ENCODE data around the gene SRRM3. TPM values are rescaled to one million over a fixed set of nuclear protein-coding genes. Genes with fewer than 3 reads are reported as not detected.

The SRRM3 gene
- total RNA-seq, 4 donors from 2014 or later = 1.6 to 4.1 (median 2.8) TPM

DNA sequence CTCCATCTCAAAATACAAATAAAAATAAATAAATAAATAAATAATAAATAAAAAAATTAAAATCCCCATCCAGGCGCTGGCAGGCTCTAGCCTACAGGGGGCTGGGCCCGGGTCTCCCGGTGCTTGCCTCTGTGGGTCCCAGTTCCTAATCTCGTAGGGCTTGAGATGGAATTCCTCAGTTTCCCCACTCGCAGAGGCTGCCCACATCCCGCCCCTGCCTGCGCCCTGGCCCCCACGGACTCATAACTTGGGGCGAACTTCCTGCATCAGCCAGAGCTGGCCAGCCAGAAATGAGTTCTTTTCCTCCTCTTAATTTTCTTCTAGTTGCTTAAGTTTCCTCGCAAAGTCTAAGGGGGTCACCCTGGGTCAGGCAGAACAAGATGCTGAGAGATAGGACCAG lies 22.0 kb upstream of the SRRM3 start:
- TF ChIP-seq POLR2AphosphoS5 (IDR thresholded peaks at IDR 0.05) (no peak), CTCF (IDR thresholded peaks at IDR 0.05) (no peak), POLR2A (IDR thresholded peaks at IDR 0.05) (no peak), EP300 (IDR thresholded peaks at IDR 0.05) (no peak)
- 85 to 96% methylated on average over 8 of the region's 10 CpGs for WGBS, 2 donors (ENCODE audit: low coverage in 1 of 2)
- Histone ChIP-seq H3K27me3 (no peaks in the 10 kb centered on the region), H3K9me3 (no peaks in the 10 kb centered on the region), H3K27ac (no peak overlapping the region), H3K4me1 (peaks cover 0 to 8% (median 0%) of the 10 kb centered on the region in 3 donors), H3K36me3 (no peaks in the 10 kb centered on the region), H3K4me3 (no peak overlapping the region)
- ATAC-seq = no peak

DNA sequence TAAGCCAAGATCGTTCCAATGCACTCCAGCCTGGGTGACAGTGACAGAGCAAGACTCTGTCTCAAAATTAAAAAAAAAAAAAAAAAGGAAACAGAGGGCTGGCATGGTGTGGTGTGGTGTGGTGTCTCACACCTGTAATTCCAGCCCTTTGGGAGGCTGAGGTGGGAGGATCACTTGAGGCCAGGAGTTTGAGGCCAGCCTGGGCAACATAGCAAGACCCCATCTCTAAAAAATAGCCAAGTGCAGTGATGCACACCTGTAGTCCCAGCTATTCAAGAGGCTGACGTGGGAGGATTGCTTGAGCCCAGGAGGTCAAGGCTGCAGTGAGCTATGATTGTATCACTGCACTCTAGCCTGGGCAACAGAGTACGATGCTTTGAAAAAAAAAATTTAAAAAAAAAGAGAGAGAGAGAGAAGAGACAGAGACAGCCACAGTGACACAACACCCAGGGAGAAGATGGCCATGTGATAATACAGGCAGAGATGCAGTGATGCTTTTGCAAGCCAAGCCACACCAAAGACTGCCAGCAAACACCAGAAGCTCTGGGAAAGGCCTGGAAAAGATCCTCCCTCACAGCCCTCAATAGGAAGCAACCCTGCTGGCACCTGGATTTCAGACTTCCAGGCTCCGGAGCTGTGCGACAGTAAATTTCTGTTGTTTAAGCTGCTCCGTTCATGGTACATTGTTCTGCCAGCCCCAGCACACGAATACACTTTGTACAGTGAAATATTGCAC lies 19.3 kb upstream of the SRRM3 start:
- no peak overlapping the region for H3K4me3 ChIP-seq
- no peaks in the 10 kb centered on the region for H3K36me3 ChIP-seq
- H3K27me3 ChIP-seq = peaks cover 22% of the 10 kb centered on the region
- TF ChIP-seq POLR2A (IDR thresholded peaks at IDR 0.05) (no peak), POLR2AphosphoS5 (IDR thresholded peaks at IDR 0.05) (no peak), EP300 (IDR thresholded peaks at IDR 0.05) (no peak), CTCF (IDR thresholded peaks at IDR 0.05) (no peak)
- WGBS, 2 donors (ENCODE audit: low coverage in 1 of 2) = 67 to 72% methylated on average over 3 to 7 of the region's 7 CpGs
- no peaks in the 10 kb centered on the region for H3K9me3 ChIP-seq
- H3K4me1 ChIP-seq = peaks cover 0 to 8% (median 0%) of the 10 kb centered on the region in 3 donors
- H3K27ac ChIP-seq = no peak overlapping the region
- ATAC-seq = no peak

- H3K36me3 ChIP-seq = no peaks in the 10 kb centered on the region
- ATAC-seq = no peak
- no peak overlapping the region for H3K27ac ChIP-seq
- no peak overlapping the region for H3K4me3 ChIP-seq
- 27 to 51% methylated on average over 7 to 8 of the region's 21 CpGs for WGBS, 2 donors (ENCODE audit: low coverage in 1 of 2)
- peaks cover 22% of the 10 kb centered on the region for H3K27me3 ChIP-seq
- no peaks in the 10 kb centered on the region for H3K9me3 ChIP-seq
- no peaks in the 10 kb centered on the region for H3K4me1 ChIP-seq
- TF ChIP-seq CTCF (IDR thresholded peaks at IDR 0.05) (no peak), POLR2A (IDR thresholded peaks at IDR 0.05) (no peak), EP300 (IDR thresholded peaks at IDR 0.05) (no peak), POLR2AphosphoS5 (IDR thresholded peaks at IDR 0.05) (no peak)
Observed at GRCh38 chr7:76185187-76185896, 16.4 kb upstream of the SRRM3 start.

DNA sequence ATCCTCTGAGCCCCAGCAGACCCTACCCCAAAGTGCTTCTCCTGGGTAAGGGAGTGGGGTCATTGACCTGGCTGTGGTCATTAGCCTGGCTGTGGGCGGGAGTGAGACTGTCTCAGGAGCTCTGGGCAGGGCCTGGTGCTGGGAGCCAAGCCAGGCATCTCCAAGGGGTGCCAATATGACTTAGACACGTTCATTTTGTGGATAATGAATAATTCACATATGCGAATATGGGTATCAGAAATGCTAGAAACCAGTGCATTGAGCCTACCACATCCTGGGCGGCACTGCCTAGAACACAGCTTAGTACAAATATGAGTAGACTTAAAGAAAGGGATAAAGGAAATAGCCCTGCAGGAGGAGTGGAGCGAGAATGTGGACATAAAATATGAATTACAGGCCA lies 14.4 kb upstream of the SRRM3 start:
- Histone ChIP-seq H3K27ac (no peak overlapping the region), H3K9me3 (peaks cover 0 to 8% (median 0%) of the 10 kb centered on the region in 3 donors), H3K4me1 (no peaks in the 10 kb centered on the region), H3K36me3 (no peaks in the 10 kb centered on the region), H3K27me3 (peaks cover 22% of the 10 kb centered on the region), H3K4me3 (no peak overlapping the region)
- WGBS, 2 donors (ENCODE audit: low coverage in 1 of 2) = 77 to 100% methylated on average over 1 to 4 of the region's 5 CpGs
- TF ChIP-seq POLR2AphosphoS5 (IDR thresholded peaks at IDR 0.05) = no peak
- no peak for TF ChIP-seq CTCF (IDR thresholded peaks at IDR 0.05)
- no peak for TF ChIP-seq EP300 (IDR thresholded peaks at IDR 0.05)
- TF ChIP-seq POLR2A (IDR thresholded peaks at IDR 0.05) = no peak
- no peak for ATAC-seq

All from gastroesophageal sphincter (tissue), 4 donors.